CD4-positive, alpha-beta T cell (primary cell): ENCODE results near the gene ZMYND10. TPM values are rescaled to one million over a fixed set of nuclear protein-coding genes. Genes with fewer than 3 reads are reported as not detected.

ENCODE experiments used
- ATAC-seq: fragments of 200-7000 bp; cut with Tn5 transposase; one replicate; pipeline ENCODE4 v1.10.0; 2022; ENCODE audit warnings: mild to moderate bottlenecking; ENCODE audit not compliant: poor library complexity
- CTCF ChIA-PET: fragments of 350-600 bp; sonication (Branson Sonifier 250); formaldehyde crosslinking; loops from one replicate; lab custom pipeline; 2021; ENCODE audit warnings: antibody characterized with exemption, inconsistent platforms; lab: Charles Lee
- POLR2A ChIA-PET: fragments of 350-600 bp; sonication (Branson Sonifier 250); formaldehyde crosslinking; loops from one replicate; lab custom pipeline; 2021; ENCODE audit warnings: antibody characterized with exemption, inconsistent platforms; lab: Charles Lee
- DNase-seq, 14 experiments: peaks; one replicate each; pipeline ENCODE4 v3.0.0-alpha.2; 2013 to 2020; ENCODE audit warnings: mixed read lengths in 2 of 14
- H3K27ac ChIP-seq, 2 donors: one replicate each; pipeline versions ENCODE4 v1.5.1 to v1.7.0; 2013; ENCODE audit warnings: low read length in 2 of 2, low read depth in 1 of 2, mild to moderate bottlenecking in 1 of 2
- H3K27me3 ChIP-seq, 2 experiments: 1 replicate in 1 of 2; 2 replicates in 1 of 2; pipeline versions ENCODE4 v1.6.1 to v1.7.0; 2013; ENCODE audit warnings: low read length in 2 of 2, control low read depth in 1 of 2, mild to moderate bottlenecking in 1 of 2, moderate library complexity in 1 of 2; ENCODE audit not compliant: insufficient read depth in 2 of 2, control insufficient read depth in 1 of 2
- H3K36me3 ChIP-seq: one replicate; pipeline ENCODE4 v1.6.1; 2013; ENCODE audit warnings: low read length, control low read depth; ENCODE audit not compliant: insufficient read depth
- H3K4me1 ChIP-seq: one replicate; pipeline ENCODE4 v1.6.1; 2013; ENCODE audit warnings: low read length, control low read depth; ENCODE audit not compliant: insufficient read depth
- H3K4me3 ChIP-seq: one replicate; pipeline ENCODE4 v1.5.1; 2013; ENCODE audit warnings: mild to moderate bottlenecking, low read length, moderate library complexity
- H3K9me3 ChIP-seq, 2 experiments: 1 replicate in 1 of 2; 2 replicates in 1 of 2; pipeline versions ENCODE4 v1.6.1 to v1.7.0; 2013; ENCODE audit warnings: low read length in 2 of 2, mild to moderate bottlenecking in 2 of 2, control low read depth in 1 of 2, moderate library complexity in 1 of 2; ENCODE audit not compliant: control insufficient read depth in 1 of 2, insufficient read depth in 1 of 2
- H3K27ac Mint-ChIP-seq: one replicate; pipeline ENCODE4 v1.8.0; 2020; ENCODE audit warnings: mixed read lengths
- H3K27me3 Mint-ChIP-seq: one replicate; pipeline ENCODE4 v1.8.0; 2021; ENCODE audit warnings: mixed read lengths
- H3K36me3 Mint-ChIP-seq: one replicate; pipeline ENCODE4 v1.8.0; 2021; ENCODE audit warnings: low read depth, mixed read lengths
- H3K4me1 Mint-ChIP-seq: one replicate; pipeline ENCODE4 v1.8.0; 2021; ENCODE audit warnings: low read depth, mixed read lengths
- H3K4me3 Mint-ChIP-seq: one replicate; pipeline ENCODE4 v1.8.0; 2020; ENCODE audit warnings: mild to moderate bottlenecking, mixed read lengths
- H3K9me3 Mint-ChIP-seq: one replicate; pipeline ENCODE4 v1.8.0; 2020; ENCODE audit warnings: mixed read lengths
- intact Hi-C, 2 experiments: fragments of 100-400 bp; cut with DNase I in 1 of 2; cut with micrococcal nuclease in 1 of 2; formaldehyde crosslinking; loops; one replicate each; pipeline versions ENCODE4 v1.15.1 to v1.9.0; 2023 to 2025; cut with DNase I, micrococcal nuclease
- total RNA-seq, 174 experiments: library from RNA in 2 of 174; stranded (reverse) in 2 of 174; gene quantifications; one replicate each; pipeline ENCODE4 v1.2.3 and lab custom pipeline; 2021 to 2026
- TF ChIP-seq, protein P1 (sequence below): fragments of 200-600 bp; IDR thresholded peaks from one replicate; pipeline ENCODE4 v1.8.0; 2022; ENCODE audit warnings: antibody characterized with exemption, mild to moderate bottlenecking

The ZMYND10 gene
- total RNA-seq, 2 experiments from 2014 or later, result 1.7 to 1.8 TPM

GRCh38 chr3:50321336-50322114 is 24.0 kb downstream of the ZMYND10 start:
- Mint-ChIP-seq H3K9me3 (no peaks in the 10 kb centered on the region), H3K4me3 (peak overlapping the region; percentile 90), H3K27me3 (no peaks in the 10 kb centered on the region), H3K4me1 (peaks cover 42% of the 10 kb centered on the region), H3K36me3 (peaks cover 14% of the 10 kb centered on the region), H3K27ac (peak overlapping the region; percentile 82)
- Histone ChIP-seq H3K4me1 (peaks cover 76% of the 10 kb centered on the region), H3K9me3 (no peaks in the 10 kb centered on the region), H3K4me3 (peak overlapping the region; percentile 68), H3K27me3 (no peaks in the 10 kb centered on the region), H3K36me3 (peaks cover 10% of the 10 kb centered on the region), H3K27ac (peak overlapping the region; percentile 75 to 96)
- ChIA-PET CTCF (interaction anchor here (0.6 to 1.3 kb wide), 5 partner anchors 13 to 29 kb away, joined by 3 to 13 read pairs (median 4); partner anchors contain the start of genes CYB561D2, IFRD2 and NPRL2), POLR2A (interaction anchor here (1.0 to 3.6 kb wide), 5 partner anchors 15 to 29 kb away, joined by 4 to 25 read pairs (median 15); partner anchors contain the start of genes CYB561D2, HYAL3, IFRD2 and NAA80)
- ATAC-seq (peak; percentile 66), DNase-seq (peak; percentile 68 to 89 (median 76))
- TF ChIP-seq, protein P1, sequence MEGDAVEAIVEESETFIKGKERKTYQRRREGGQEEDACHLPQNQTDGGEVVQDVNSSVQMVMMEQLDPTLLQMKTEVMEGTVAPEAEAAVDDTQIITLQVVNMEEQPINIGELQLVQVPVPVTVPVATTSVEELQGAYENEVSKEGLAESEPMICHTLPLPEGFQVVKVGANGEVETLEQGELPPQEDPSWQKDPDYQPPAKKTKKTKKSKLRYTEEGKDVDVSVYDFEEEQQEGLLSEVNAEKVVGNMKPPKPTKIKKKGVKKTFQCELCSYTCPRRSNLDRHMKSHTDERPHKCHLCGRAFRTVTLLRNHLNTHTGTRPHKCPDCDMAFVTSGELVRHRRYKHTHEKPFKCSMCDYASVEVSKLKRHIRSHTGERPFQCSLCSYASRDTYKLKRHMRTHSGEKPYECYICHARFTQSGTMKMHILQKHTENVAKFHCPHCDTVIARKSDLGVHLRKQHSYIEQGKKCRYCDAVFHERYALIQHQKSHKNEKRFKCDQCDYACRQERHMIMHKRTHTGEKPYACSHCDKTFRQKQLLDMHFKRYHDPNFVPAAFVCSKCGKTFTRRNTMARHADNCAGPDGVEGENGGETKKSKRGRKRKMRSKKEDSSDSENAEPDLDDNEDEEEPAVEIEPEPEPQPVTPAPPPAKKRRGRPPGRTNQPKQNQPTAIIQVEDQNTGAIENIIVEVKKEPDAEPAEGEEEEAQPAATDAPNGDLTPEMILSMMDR, result peak; percentile 45
- intact Hi-C loops, result loop anchor here (1.0 to 5.0 kb wide), 4 partner anchors 15 to 129 kb away; partner anchors contain the start of genes HYAL3 (in 2 of the 2), NAA80 (in 2 of the 2) and GNAT1 (in 1 of the 2)

DNA sequence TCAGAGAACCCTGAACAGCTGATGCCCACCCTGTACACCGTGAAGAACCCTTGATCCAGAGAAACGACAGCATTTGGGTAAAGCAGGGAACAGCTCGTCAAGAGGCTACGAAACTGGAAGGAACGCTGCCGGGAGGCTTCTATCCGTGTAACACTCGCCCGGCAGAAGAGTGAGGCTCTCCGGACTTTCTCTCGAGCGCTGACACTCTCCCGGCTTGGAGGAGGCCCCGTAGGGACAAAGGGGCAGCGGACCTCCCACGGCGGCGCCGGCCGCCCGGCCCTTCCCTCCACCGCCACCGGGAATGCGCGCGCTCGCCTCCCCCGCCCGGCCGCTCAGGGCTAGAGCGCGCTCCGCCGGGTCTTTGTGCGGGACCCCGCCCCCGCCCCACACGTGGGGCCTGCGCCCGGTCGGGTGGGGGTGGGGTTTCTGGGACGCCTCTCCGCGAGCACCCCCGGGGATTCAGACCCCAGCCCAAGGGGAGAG is 24.6 kb downstream of the ZMYND10 start:
- Histone ChIP-seq H3K27me3 (no peaks in the 10 kb centered on the region), H3K4me1 (peaks cover 77% of the 10 kb centered on the region), H3K4me3 (peak overlapping the region; percentile 68), H3K36me3 (peaks cover 5% of the 10 kb centered on the region), H3K9me3 (no peaks in the 10 kb centered on the region), H3K27ac (no peak overlapping the region)
- H3K4me3 Mint-ChIP-seq, result peak overlapping the region; percentile 96
- no peaks in the 10 kb centered on the region for H3K27me3 Mint-ChIP-seq
- peaks cover 14% of the 10 kb centered on the region for H3K36me3 Mint-ChIP-seq
- H3K4me1 Mint-ChIP-seq, result peaks cover 47% of the 10 kb centered on the region
- ChIA-PET POLR2A (interaction anchor here (1.0 to 3.6 kb wide), 5 partner anchors 16 to 30 kb away, joined by 4 to 25 read pairs (median 15); partner anchors contain the start of genes CYB561D2, HYAL3, IFRD2 and NAA80), CTCF (interaction anchor here (0.6 to 1.3 kb wide), 5 partner anchors 14 to 30 kb away, joined by 3 to 13 read pairs (median 4); partner anchors contain the start of genes CYB561D2, IFRD2 and NPRL2)
- ATAC-seq, result peak; percentile 27
- DNase-seq, result peak in 9 of 14 experiments; percentile 41 to 81 (median 60)
- peak overlapping the region; percentile 86 for H3K27ac Mint-ChIP-seq
- intact Hi-C loops, result loop anchor here (1.0 to 5.0 kb wide), 4 partner anchors 16 to 129 kb away; partner anchors contain the start of genes HYAL3 (in 2 of the 2), NAA80 (in 2 of the 2) and GNAT1 (in 1 of the 2)
- H3K9me3 Mint-ChIP-seq, result no peaks in the 10 kb centered on the region
- TF ChIP-seq, protein P1, result no peak
